Prostate gland (tissue), 2 donors: ENCODE results near the gene SPATA16. TPM values are rescaled to one million over a fixed set of nuclear protein-coding genes. Genes with fewer than 3 reads are reported as not detected.
A peak's percentile ranks its signal among the peaks of the same experiment; 100 is the strongest.

ENCODE experiments used
- DNase-seq: peaks from one replicate; pipeline ENCODE4 v3.0.0-alpha.2; 2019; ENCODE audit warnings: low spot score
- H3K27ac ChIP-seq, 2 donors: fragments of 200-600 bp; sonication (generic); 2 replicates each; pipeline ENCODE4 v1.5.1; 2017 to 2019
- H3K27me3 ChIP-seq: fragments of 200-600 bp; sonication (generic); replicated peaks from 2 replicates; pipeline ENCODE4 v1.5.1; 2019; ENCODE audit not compliant: insufficient read depth
- H3K36me3 ChIP-seq, 2 donors: fragments of 200-600 bp; sonication (generic); 1 replicate in 1 of 2; 2 replicates in 1 of 2; pipeline versions ENCODE4 v1.5.1 to v1.8.1; 2017 to 2019
- H3K4me1 ChIP-seq: fragments of 200-600 bp; sonication (generic); replicated peaks from 2 replicates; pipeline ENCODE4 v1.5.1; 2019
- H3K4me3 ChIP-seq, 2 donors: fragments of 200-600 bp; sonication (generic); 2 replicates each; pipeline ENCODE4 v1.5.1; 2017 to 2019
- H3K9me3 ChIP-seq: fragments of 200-600 bp; sonication (generic); 2 replicates; pipeline ENCODE4 v1.5.1; 2017
- POLR2A ChIP-seq: fragments of 450-650 bp; IDR thresholded peaks from one replicate; pipeline ENCODE4 v1.6.1; 2016; ENCODE audit warnings: antibody characterized with exemption, mild to moderate bottlenecking
- POLR2AphosphoS5 ChIP-seq: sonication (generic); formaldehyde crosslinking; IDR thresholded peaks from one replicate; pipeline ENCODE4 v1.6.1; 2017; ENCODE audit warnings: antibody characterized with exemption
- WGBS: methylation state at CpG from one replicate; pipeline ENCODE4 v1.1.5; 2018; 5-methylcytosine and 5-hydroxymethylcytosine counted together
- intact Hi-C: fragments of 100-400 bp; cut with DNase I; formaldehyde crosslinking; loops from one replicate; pipeline ENCODE4 v1.14.2; 2022
- total RNA-seq, 2 donors: library from RNA; depleted of rRNA; stranded (reverse); fragments of >200 nt; gene quantifications; one replicate each; pipeline ENCODE4 v1.1.0, GENCODE V29; 2016
- TF ChIP-seq, protein P1 (sequence below), 4 experiments: fragments of 200-600 bp in 2 of 4; fragments of 450-650 bp in 2 of 4; sonication (generic) in 2 of 4; IDR thresholded peaks; 1 replicate in 3 of 4; 2 replicates in 1 of 4; pipeline ENCODE4 v1.5.1; 2016 to 2019; ENCODE audit warnings: antibody characterized with exemption in 4 of 4, mild to moderate bottlenecking in 2 of 4, moderate library complexity in 2 of 4

Gene SPATA16
- total RNA-seq, 2 donors from 2014 or later, result 3.8 TPM; not detected in 1

DNA sequence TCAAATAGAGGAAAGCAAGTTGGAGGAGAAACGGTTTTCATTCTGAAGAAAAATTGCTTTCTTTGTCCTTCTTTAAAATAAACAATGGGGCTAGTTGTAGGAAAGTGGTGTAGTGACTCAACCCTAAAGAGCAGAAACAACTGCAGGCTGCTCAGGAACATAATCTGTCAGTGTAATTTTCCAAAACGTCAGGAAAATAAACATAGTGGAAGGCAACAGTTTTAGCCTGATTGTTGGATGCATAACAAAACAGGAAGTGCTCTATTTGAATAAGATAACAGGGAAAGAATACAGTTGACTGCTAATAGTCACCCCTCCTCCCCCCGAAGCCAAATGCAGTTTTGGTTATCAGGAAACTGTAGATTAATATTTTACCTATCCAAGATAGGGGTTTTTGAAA is 222.9 kb downstream of the SPATA16 start:
- no peak for DNase-seq
- 25% methylated on average over 3 of the region's 3 CpGs for WGBS
- Histone ChIP-seq H3K4me1 (no peaks in the 10 kb centered on the region), H3K27ac (peak overlapping the region in 1 of 2 donors; percentile 4), H3K27me3 (no peaks in the 10 kb centered on the region), H3K36me3 (no peaks in the 10 kb centered on the region), H3K4me3 (no peak overlapping the region), H3K9me3 (no peaks in the 10 kb centered on the region)
- TF ChIP-seq, protein P1, sequence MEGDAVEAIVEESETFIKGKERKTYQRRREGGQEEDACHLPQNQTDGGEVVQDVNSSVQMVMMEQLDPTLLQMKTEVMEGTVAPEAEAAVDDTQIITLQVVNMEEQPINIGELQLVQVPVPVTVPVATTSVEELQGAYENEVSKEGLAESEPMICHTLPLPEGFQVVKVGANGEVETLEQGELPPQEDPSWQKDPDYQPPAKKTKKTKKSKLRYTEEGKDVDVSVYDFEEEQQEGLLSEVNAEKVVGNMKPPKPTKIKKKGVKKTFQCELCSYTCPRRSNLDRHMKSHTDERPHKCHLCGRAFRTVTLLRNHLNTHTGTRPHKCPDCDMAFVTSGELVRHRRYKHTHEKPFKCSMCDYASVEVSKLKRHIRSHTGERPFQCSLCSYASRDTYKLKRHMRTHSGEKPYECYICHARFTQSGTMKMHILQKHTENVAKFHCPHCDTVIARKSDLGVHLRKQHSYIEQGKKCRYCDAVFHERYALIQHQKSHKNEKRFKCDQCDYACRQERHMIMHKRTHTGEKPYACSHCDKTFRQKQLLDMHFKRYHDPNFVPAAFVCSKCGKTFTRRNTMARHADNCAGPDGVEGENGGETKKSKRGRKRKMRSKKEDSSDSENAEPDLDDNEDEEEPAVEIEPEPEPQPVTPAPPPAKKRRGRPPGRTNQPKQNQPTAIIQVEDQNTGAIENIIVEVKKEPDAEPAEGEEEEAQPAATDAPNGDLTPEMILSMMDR (IDR thresholded peaks at IDR 0.05), result no peak
- no peak for TF ChIP-seq POLR2AphosphoS5
- TF ChIP-seq POLR2A, result no peak
- intact Hi-C loops, result no loop called here

DNA sequence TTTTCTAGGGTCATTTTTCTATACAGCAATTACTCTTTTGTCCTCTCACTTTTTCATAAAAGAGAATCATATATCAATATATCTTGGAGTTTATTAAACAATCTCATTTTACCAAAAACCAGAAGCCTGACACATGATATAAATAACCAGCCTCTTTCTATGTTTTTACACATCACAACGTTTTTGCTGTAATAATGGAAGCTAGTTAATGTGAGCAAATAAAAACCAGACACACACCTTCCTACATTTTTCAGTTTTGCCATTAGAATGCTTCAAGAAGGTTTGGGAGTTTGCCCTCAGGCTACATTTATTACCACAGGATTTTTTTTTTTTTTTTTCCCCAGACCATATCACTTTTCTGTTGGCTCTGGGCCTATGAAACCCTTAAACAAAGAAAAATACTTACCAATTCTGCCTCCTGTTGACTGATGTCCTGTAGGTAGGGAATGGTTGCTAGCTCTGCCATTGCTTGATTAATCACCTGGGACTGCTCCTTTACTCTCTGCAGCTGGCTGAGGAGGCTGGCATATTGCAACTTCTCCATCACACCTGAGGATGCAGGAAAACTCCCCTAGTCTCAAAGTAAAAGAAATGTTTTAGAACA is 225.0 kb downstream of the SPATA16 start:
- no peaks in the 10 kb centered on the region for H3K4me1 ChIP-seq
- 33% methylated on average over 1 of the region's 1 CpG for WGBS
- TF ChIP-seq POLR2A (no peak), POLR2AphosphoS5 (no peak)
- TF ChIP-seq, protein P1 (IDR thresholded peaks at IDR 0.05), result no peak
- no peak for DNase-seq
- H3K9me3 ChIP-seq, result no peaks in the 10 kb centered on the region
- H3K27ac ChIP-seq, result no peak overlapping the region
- no peak overlapping the region for H3K4me3 ChIP-seq
- intact Hi-C loops, result no loop called here
- H3K36me3 ChIP-seq, result no peaks in the 10 kb centered on the region
- H3K27me3 ChIP-seq, result no peaks in the 10 kb centered on the region

DNA sequence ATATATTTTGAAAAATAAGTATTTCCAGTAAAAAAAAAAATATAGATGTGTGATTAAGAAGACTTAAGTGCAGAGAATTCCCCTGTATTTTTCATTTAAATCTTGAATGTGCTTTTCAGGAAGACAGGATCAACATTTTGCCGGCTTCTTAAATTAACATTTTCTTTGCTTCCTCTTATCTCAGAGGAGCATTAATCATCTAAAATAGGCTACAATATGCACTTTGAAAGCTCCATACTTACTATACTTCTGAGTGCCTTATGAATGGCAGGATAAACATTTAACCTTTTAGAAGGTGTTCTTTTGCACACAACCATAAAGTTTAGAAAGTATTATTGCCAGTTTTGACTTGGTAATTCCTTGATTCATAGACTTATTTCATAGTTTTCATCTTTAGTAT is 226.2 kb downstream of the SPATA16 start:
- TF ChIP-seq POLR2AphosphoS5 (no peak), POLR2A (no peak)
- TF ChIP-seq, protein P1 (IDR thresholded peaks at IDR 0.05), result no peak
- Histone ChIP-seq H3K36me3 (no peaks in the 10 kb centered on the region), H3K4me1 (no peaks in the 10 kb centered on the region), H3K9me3 (no peaks in the 10 kb centered on the region), H3K4me3 (no peak overlapping the region), H3K27ac (no peak overlapping the region), H3K27me3 (no peaks in the 10 kb centered on the region)
- 22% methylated on average over 1 of the region's 1 CpG for WGBS
- no peak for DNase-seq
- intact Hi-C loops, result no loop called here

DNA sequence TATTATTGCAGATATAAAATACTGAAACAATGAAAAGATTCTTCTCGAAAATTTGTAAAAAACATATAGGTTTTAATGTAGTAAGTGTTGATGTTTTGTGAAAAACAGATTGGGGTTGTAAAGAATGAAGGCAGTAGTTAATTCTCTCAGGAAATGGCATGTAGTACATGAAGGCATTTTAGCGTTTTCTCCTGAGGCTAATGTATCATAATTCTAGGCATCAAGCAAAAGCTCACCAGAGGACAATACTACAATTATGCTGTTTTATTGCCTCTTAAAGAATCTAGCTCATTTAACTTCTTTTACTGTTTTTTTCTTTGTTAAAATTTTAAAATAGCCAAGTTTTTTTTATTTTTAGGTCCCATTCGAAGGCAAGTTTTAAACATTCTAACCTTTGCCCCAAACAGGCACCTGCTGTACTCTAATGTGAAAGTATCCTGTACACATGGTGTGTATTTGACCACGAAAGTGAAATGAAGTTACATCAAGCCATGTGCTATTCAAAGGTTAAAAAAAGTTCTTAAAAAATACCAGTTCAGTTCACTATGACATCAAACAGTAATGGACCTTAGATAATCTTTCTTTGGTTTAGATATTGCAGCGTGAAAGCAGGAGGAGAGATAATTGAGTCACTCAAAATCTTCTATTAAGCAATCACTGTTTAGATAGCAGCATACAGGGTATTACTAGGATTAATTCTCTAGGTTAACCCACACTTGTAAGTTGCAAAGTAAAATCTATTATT is 227.0 kb downstream of the SPATA16 start:
- H3K9me3 ChIP-seq, result no peaks in the 10 kb centered on the region
- intact Hi-C loops, result no loop called here

More for the DNA sequence above, 227.0 kb downstream of the SPATA16 start:
- no peaks in the 10 kb centered on the region for H3K27me3 ChIP-seq
- H3K27ac ChIP-seq, result no peak overlapping the region
- no peak for DNase-seq
- H3K4me3 ChIP-seq, result no peak overlapping the region
- H3K4me1 ChIP-seq, result no peaks in the 10 kb centered on the region
- WGBS, result 56% methylated on average over 5 of the region's 5 CpGs
- H3K36me3 ChIP-seq, result no peaks in the 10 kb centered on the region
- TF ChIP-seq POLR2AphosphoS5 (no peak), POLR2A (no peak)
- TF ChIP-seq, protein P1 (IDR thresholded peaks at IDR 0.05), result no peak
